ENCODE data around the gene PBXIP1. TPM values are rescaled to one million over a fixed set of nuclear protein-coding genes. Genes with fewer than 3 reads are reported as not detected.

PBXIP1 gene
- total and polyA plus RNA-seq, 10 of the 15 experiments (the other 5 are each of a cell fraction or from before 2014, with no cell fraction given): 0.63 to 25.6 (median 15.4) TPM

DNA sequence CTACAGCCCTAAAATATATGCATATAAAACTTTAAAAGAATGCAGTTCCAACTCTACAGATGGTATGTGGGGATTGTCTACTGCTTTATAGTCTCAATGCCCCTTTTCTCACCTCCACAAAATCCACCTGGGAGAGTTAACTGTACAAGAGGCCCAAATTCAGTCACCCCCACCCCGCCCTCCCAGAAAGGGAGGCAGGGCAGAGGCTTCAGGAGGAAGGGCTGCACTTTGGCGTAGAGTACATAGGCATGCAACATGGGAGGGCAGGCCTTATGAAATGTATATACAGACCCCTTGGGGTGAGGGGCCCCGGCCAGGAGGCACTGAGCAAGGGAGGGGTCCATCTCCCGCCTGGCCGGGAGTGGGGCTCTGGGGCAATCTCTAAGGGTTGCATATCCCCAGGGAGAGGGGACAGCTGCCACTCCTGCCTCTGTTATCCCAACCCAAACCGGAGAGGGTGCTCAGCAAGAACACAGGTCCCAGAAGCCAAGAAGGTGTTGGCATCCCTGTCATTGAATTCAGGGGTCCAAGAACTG is 7.0 kb upstream of the PBXIP1 start:
- no peak for DNase-seq (ENCODE audit: low read depth, low spot score)

More for the DNA sequence above, 7.0 kb upstream of the PBXIP1 start:
- Histone ChIP-seq H3K79me2 (ENCODE audit: control insufficient read depth, insufficient read depth, low read length) (peaks cover 31% of the 10 kb centered on the region), H3K27ac (ENCODE audit: control insufficient read depth, insufficient read depth) (peak overlapping the region; percentile 97; the same call in 1 of the 2 replicates), H4K20me1 (ENCODE audit: control insufficient read depth, insufficient read depth) (no peaks in the 10 kb centered on the region), H3K9ac (ENCODE audit: control insufficient read depth, insufficient read depth, low read length) (peak overlapping the region; percentile 81), H3K4me1 (ENCODE audit: control insufficient read depth, insufficient read depth, low read length) (peaks cover 6% of the 10 kb centered on the region; the same call in 1 of the 2 replicates), H3K9me3 (replicated peaks; ENCODE audit: control insufficient read depth, insufficient read depth, low read length) (no peaks in the 10 kb centered on the region), H3K4me2 (ENCODE audit: control insufficient read depth, insufficient read depth) (peak overlapping the region; percentile 86), H3K27me3 (replicated peaks in 1 of 2; ENCODE audit: control insufficient read depth in 2 of 2, insufficient read depth in 2 of 2, low read length in 1 of 2) (no peaks in the 10 kb centered on the region), H2AFZ (ENCODE audit: control insufficient read depth, low read depth, low read length) (no peak overlapping the region), H3K4me3 (peak overlapping the region; percentile 88), H3K36me3 (ENCODE audit: control insufficient read depth in 2 of 2, insufficient read depth in 2 of 2, low read length in 1 of 2) (peaks cover 13 to 16% of the 10 kb centered on the region in 2 experiments; a peak in 3 of 4 replicates)
- 81% methylated on average over 6 of the region's 6 CpGs for WGBS (ENCODE audit: insufficient coverage, insufficient replicate concordance, low lambda C conversion rate, missing lambda C conversion rate)
- RAD21 ChIA-PET (ENCODE audit: unreplicated experiment): no interaction called here
- no TSS peak for BruUV-seq (replicated peaks)
- FAIRE-seq (no peak), ATAC-seq (no peak)
- TF ChIP-seq CEBPZ (IDR thresholded peaks at IDR 0.05; ENCODE audit: low read depth, low read length) (no peak), BCLAF1 (IDR thresholded peaks at IDR 0.05) (no peak), SMARCA5 (IDR thresholded peaks at IDR 0.05) (no peak)
- CTCF ChIA-PET: interaction anchor here (0.9 to 2.7 kb wide), 5 partner anchors 8 to 54 kb away, joined by 3 to 16 read pairs (median 13); partner anchors contain the start of gene SHC1
- POLR2A ChIA-PET: interaction anchor here (0.6 to 12.3 kb wide), 4 partner anchors 10 to 49 kb away, joined by 3 to 140 read pairs (median 4); partner anchors contain the start of genes CKS1B and SHC1
- SMC1A ChIA-PET (ENCODE audit: uncharacterized antibody, unreplicated experiment): interaction anchor here (1.2 to 3.1 kb wide), 4 partner anchors 7 to 54 kb away, joined by 3 to 14 read pairs (median 8); partner anchors contain the start of gene SHC1
- intact Hi-C loops (cut with micrococcal nuclease; ENCODE audit: unreplicated experiment) (loop anchor here (5.0 kb wide), 1 partner anchor 39 kb away; the partner anchor contains the start of gene ZBTB7B), in situ Hi-C loops (cut with MboI) (no loop called here)
